Mesenchymal stem cell (in vitro differentiated cells and primary cell): ENCODE measurements around the gene DOCK10.
A peak's percentile ranks its signal among the peaks of the same experiment; 100 is the strongest.

Source experiments
- DNase-seq: peaks from one replicate; pipeline ENCODE4 v3.0.0-alpha.2; 2013
- H2AFZ ChIP-seq: one replicate; pipeline ENCODE4 v1.6.1; 2013; ENCODE audit warnings: low read depth, mild to moderate bottlenecking, control low read depth, inconsistent platforms, low read length, moderate library complexity
- H2AK5ac ChIP-seq: 2 replicates; pipeline ENCODE4 v1.6.1; 2013; ENCODE audit warnings: low read length, moderate library complexity, mild to moderate bottlenecking, inconsistent platforms; ENCODE audit not compliant: severe bottlenecking
- H2BK120ac ChIP-seq: one replicate; pipeline ENCODE4 v1.6.1; 2013; ENCODE audit warnings: low read depth, mild to moderate bottlenecking, inconsistent platforms, low read length, moderate library complexity
- H2BK12ac ChIP-seq, 2 experiments: one replicate each; pipeline ENCODE4 v1.6.1; 2013; ENCODE audit warnings: inconsistent platforms in 2 of 2, low read length in 2 of 2, mild to moderate bottlenecking in 2 of 2, moderate library complexity in 2 of 2, control low read depth in 1 of 2
- H2BK15ac ChIP-seq: one replicate; pipeline ENCODE4 v1.6.1; 2013; ENCODE audit warnings: mild to moderate bottlenecking, low read depth, inconsistent platforms; ENCODE audit not compliant: poor library complexity, severe bottlenecking
- H2BK5ac ChIP-seq: 2 replicates; pipeline ENCODE4 v1.6.1; 2013; ENCODE audit warnings: low read depth, mild to moderate bottlenecking, low read length, control low read depth, inconsistent platforms; ENCODE audit not compliant: poor library complexity, severe bottlenecking
- H3K14ac ChIP-seq, 2 experiments: one replicate each; pipeline ENCODE4 v1.6.1; 2013; ENCODE audit warnings: inconsistent platforms in 2 of 2, low read length in 2 of 2, control low read depth in 1 of 2, mild to moderate bottlenecking in 1 of 2, moderate library complexity in 1 of 2
- H3K18ac ChIP-seq, 2 experiments: one replicate each; pipeline ENCODE4 v1.6.1; 2013; ENCODE audit warnings: inconsistent platforms in 2 of 2, low read length in 2 of 2, control low read depth in 1 of 2, low read depth in 1 of 2, mild to moderate bottlenecking in 1 of 2
- H3K23ac ChIP-seq, 2 experiments: one replicate each; pipeline ENCODE4 v1.6.1; 2013; ENCODE audit warnings: inconsistent platforms in 2 of 2, low read length in 2 of 2, mild to moderate bottlenecking in 2 of 2, moderate library complexity in 2 of 2, control low read depth in 1 of 2
- H3K27ac ChIP-seq: 2 replicates; pipeline ENCODE4 v1.5.1; 2013; ENCODE audit warnings: mild to moderate bottlenecking, moderate library complexity, low read length, control low read depth, inconsistent platforms; ENCODE audit not compliant: poor library complexity, severe bottlenecking
- H3K27me3 ChIP-seq, 2 experiments: 2 replicates each; pipeline versions ENCODE4 v1.6.1 to v1.7.0; 2013; ENCODE audit warnings: low read length in 2 of 2, mild to moderate bottlenecking in 2 of 2, moderate library complexity in 2 of 2, control low read depth in 1 of 2, inconsistent platforms in 1 of 2; ENCODE audit not compliant: control insufficient read depth in 1 of 2, insufficient read depth in 1 of 2
- H3K36me3 ChIP-seq, 2 experiments: 2 replicates each; pipeline versions ENCODE4 v1.6.1 to v1.7.0; 2013; ENCODE audit warnings: low read length in 2 of 2, control low read depth in 1 of 2, inconsistent platforms in 1 of 2, low read depth in 1 of 2, mild to moderate bottlenecking in 1 of 2; ENCODE audit not compliant: insufficient read depth in 2 of 2, control insufficient read depth in 1 of 2
- H3K4ac ChIP-seq, 2 experiments: one replicate each; pipeline ENCODE4 v1.6.1; 2013; ENCODE audit warnings: inconsistent platforms in 2 of 2, low read length in 2 of 2, mild to moderate bottlenecking in 2 of 2, moderate library complexity in 2 of 2, control low read depth in 1 of 2, low read depth in 1 of 2
- H3K4me1 ChIP-seq: 2 replicates; pipeline ENCODE4 v1.6.1; 2013; ENCODE audit warnings: low read depth, low read length, control low read depth; ENCODE audit not compliant: control insufficient read depth, insufficient read depth
- H3K4me2 ChIP-seq: 2 replicates; pipeline ENCODE4 v1.6.1; 2013; ENCODE audit warnings: low read length, mild to moderate bottlenecking, inconsistent platforms; ENCODE audit not compliant: poor library complexity, severe bottlenecking
- H3K4me3 ChIP-seq, 2 experiments: 2 replicates each; pipeline versions ENCODE4 v1.5.1 to v1.7.0; 2013; ENCODE audit warnings: low read length in 2 of 2, mild to moderate bottlenecking in 2 of 2, control low read depth in 1 of 2, low read depth in 1 of 2; ENCODE audit not compliant: insufficient read depth in 1 of 2
- H3K79me1 ChIP-seq: replicated peaks from 2 replicates; pipeline ENCODE4 v1.6.1; 2013; ENCODE audit warnings: mild to moderate bottlenecking, control low read depth, low read length, inconsistent platforms; ENCODE audit not compliant: poor library complexity, severe bottlenecking
- H3K9ac ChIP-seq: 2 replicates; pipeline ENCODE4 v1.7.0; 2013; ENCODE audit warnings: mild to moderate bottlenecking, low read length, moderate library complexity
- H3K9me3 ChIP-seq: 2 replicates; pipeline ENCODE4 v1.7.0; 2013; ENCODE audit warnings: mild to moderate bottlenecking, low read length; ENCODE audit not compliant: control insufficient read depth
- H4K8ac ChIP-seq: one replicate; pipeline ENCODE4 v1.6.1; 2013; ENCODE audit warnings: inconsistent platforms, mild to moderate bottlenecking, low read length, moderate library complexity
- H4K91ac ChIP-seq: one replicate; pipeline ENCODE4 v1.6.1; 2013; ENCODE audit warnings: mild to moderate bottlenecking, low read length, inconsistent platforms
- WGBS: methylation state at CpG from one replicate; pipeline ENCODE4 v1.1.7; 2013; ENCODE audit warnings: mixed read lengths; 5-methylcytosine and 5-hydroxymethylcytosine counted together

DOCK10 gene

DNA sequence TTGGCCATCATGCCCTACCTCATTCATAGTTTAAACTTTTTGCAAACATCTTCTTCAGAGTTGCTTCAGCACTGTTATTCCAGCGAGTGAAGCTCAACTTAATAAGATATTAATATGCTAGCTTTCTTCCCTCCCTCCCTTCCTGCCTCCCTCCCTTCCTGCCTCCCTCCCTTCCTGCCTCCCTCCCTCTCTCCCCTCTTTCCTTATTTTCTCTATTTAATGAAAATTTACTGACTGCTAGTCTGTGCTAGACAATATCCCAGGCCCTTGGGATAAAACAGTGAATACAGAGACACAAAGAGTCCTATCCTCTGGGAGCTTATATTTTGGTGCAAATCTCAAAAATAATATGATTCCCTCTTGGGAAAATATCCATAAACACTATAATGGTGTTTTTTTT is 42.9 kb downstream of the DOCK10 start:
- no peak overlapping the region for H4K91ac ChIP-seq
- no peak overlapping the region for H3K14ac ChIP-seq
- H2BK12ac ChIP-seq = no peak overlapping the region
- H3K4ac ChIP-seq = no peak overlapping the region
- H3K18ac ChIP-seq = no peak overlapping the region
- no peak overlapping the region for H2BK120ac ChIP-seq
- H3K4me3 ChIP-seq = no peak overlapping the region
- no peak overlapping the region for H3K4me2 ChIP-seq
- no peak overlapping the region for H3K9ac ChIP-seq
- no peaks in the 10 kb centered on the region for H3K36me3 ChIP-seq
- no peak overlapping the region for H3K23ac ChIP-seq
- no peaks in the 10 kb centered on the region for H3K9me3 ChIP-seq
- no peak for DNase-seq
- WGBS = 83% methylated on average over 1 of the region's 1 CpG
- no peak overlapping the region for H2AFZ ChIP-seq
- H3K27ac ChIP-seq = no peak overlapping the region
- H2BK15ac ChIP-seq = no peak overlapping the region
- no peak overlapping the region for H2BK5ac ChIP-seq
- no peak overlapping the region for H2AK5ac ChIP-seq
- H3K4me1 ChIP-seq = peaks cover 8% of the 10 kb centered on the region
- no peak overlapping the region for H4K8ac ChIP-seq
- no peaks in the 10 kb centered on the region for H3K27me3 ChIP-seq
- H3K79me1 ChIP-seq = peaks cover 14% of the 10 kb centered on the region

DNA sequence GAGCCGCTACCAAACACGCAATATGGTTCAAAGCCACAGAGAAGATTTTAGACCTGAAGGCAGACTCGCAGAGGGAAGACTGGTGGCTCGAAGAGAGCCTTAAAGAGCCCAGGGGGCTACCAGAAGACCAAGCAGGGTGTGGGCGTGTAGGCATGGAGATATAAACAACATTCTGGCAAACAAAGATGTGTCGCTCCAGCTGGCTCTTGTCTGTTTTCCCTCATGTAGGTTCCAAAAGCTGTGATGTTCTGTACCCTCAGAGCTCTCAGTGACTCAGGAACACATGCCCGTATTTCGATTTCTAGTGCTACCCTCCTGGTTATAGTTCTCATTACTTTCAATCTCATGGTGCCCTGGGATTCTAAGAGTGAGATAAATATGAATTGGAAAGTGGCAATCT is 44.5 kb downstream of the DOCK10 start:
- peaks cover 15% of the 10 kb centered on the region for H3K79me1 ChIP-seq
- H2BK15ac ChIP-seq = no peak overlapping the region
- peak overlapping the region; percentile 66 for H3K9ac ChIP-seq
- no peak overlapping the region for H2BK12ac ChIP-seq
- no peak overlapping the region for H2BK5ac ChIP-seq
- H4K91ac ChIP-seq = no peak overlapping the region
- DNase-seq = peak; percentile 56
- no peak overlapping the region for H3K27ac ChIP-seq
- no peak overlapping the region for H3K14ac ChIP-seq
- peaks cover 3% of the 10 kb centered on the region for H3K4me1 ChIP-seq
- WGBS = 73% methylated on average over 8 of the region's 8 CpGs
- no peak overlapping the region for H2AK5ac ChIP-seq
- H2AFZ ChIP-seq = no peak overlapping the region
- H4K8ac ChIP-seq = no peak overlapping the region
- no peak overlapping the region for H3K4ac ChIP-seq
- H3K27me3 ChIP-seq = no peaks in the 10 kb centered on the region
- no peak overlapping the region for H3K23ac ChIP-seq
- no peak overlapping the region for H2BK120ac ChIP-seq
- H3K4me3 ChIP-seq = peak overlapping the region in 1 of 2 experiments; percentile 36
- no peak overlapping the region for H3K4me2 ChIP-seq
- no peaks in the 10 kb centered on the region for H3K9me3 ChIP-seq
- no peaks in the 10 kb centered on the region for H3K36me3 ChIP-seq
- H3K18ac ChIP-seq = no peak overlapping the region

DNA sequence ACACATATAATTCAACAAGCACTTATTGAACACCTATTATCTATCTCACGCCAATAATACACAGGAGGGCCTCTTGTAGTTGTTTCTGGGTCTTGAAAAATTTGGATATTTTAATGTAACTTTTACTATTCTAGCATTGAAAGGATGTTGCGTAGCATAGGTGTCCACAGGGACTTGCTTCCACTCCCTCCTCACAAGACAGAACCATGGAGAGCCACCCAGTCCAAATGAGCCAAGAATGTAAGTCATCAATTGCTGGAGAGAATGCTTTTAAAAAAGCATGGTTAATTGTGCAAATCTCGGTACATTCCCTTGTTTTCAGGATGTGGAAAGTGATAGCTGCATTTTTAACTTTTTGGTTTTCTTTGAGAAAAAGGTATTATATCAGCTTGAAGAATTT is 46.8 kb downstream of the DOCK10 start:
- H3K4ac ChIP-seq = no peak overlapping the region
- H3K27me3 ChIP-seq = no peaks in the 10 kb centered on the region
- H2AFZ ChIP-seq = no peak overlapping the region
- H3K4me2 ChIP-seq = no peak overlapping the region
- no peak overlapping the region for H2BK15ac ChIP-seq
- no peaks in the 10 kb centered on the region for H3K9me3 ChIP-seq
- no peak overlapping the region for H2BK120ac ChIP-seq
- H2AK5ac ChIP-seq = no peak overlapping the region
- WGBS = 90% methylated on average over 3 of the region's 3 CpGs
- no peak overlapping the region for H3K4me3 ChIP-seq
- H4K91ac ChIP-seq = no peak overlapping the region
- no peaks in the 10 kb centered on the region for H3K4me1 ChIP-seq
- H3K23ac ChIP-seq = no peak overlapping the region
- peaks cover 0 to 6% of the 10 kb centered on the region in 2 experiments for H3K36me3 ChIP-seq
- no peak overlapping the region for H3K18ac ChIP-seq
- H2BK12ac ChIP-seq = no peak overlapping the region
- DNase-seq = no peak
- no peak overlapping the region for H2BK5ac ChIP-seq
- H3K79me1 ChIP-seq = peaks cover 18% of the 10 kb centered on the region
- no peak overlapping the region for H4K8ac ChIP-seq
- H3K14ac ChIP-seq = no peak overlapping the region
- no peak overlapping the region for H3K27ac ChIP-seq
- no peak overlapping the region for H3K9ac ChIP-seq

DNA sequence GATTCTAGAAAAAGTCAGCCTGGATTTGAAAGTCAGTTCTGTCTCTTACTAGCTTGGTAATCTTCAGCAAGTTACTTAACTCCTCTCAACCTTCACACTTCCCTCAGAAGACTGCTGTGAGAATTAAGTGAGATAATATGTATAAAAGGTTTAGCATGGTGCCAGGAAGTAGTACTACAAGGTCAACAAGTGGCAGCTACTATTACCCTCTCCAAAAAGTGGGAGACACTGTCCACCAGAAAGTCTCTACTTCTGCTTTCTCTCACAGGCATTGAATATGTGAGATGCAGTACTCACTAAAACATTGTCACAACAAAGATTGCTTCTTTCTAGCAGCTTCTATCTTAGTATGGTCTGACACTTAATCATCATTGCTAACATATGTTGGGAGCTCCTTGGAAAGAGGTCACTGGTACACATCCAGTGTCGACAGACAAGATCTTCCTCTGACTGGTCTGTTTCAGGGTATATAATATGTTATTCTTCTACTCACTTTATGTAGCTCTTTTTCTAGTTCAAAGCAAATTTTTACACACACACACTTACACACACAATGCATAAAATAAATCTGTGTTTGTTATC is 47.9 kb downstream of the DOCK10 start:
- Histone ChIP-seq H2BK5ac (no peak overlapping the region), H3K79me1 (peaks cover 14% of the 10 kb centered on the region), H2BK15ac (no peak overlapping the region), H3K23ac (no peak overlapping the region), H3K36me3 (peaks cover 0 to 6% of the 10 kb centered on the region in 2 experiments), H3K27me3 (no peaks in the 10 kb centered on the region), H3K18ac (no peak overlapping the region), H2BK12ac (no peak overlapping the region), H3K4ac (no peak overlapping the region), H3K4me1 (no peaks in the 10 kb centered on the region), H3K9me3 (no peaks in the 10 kb centered on the region), H3K9ac (no peak overlapping the region), H3K27ac (no peak overlapping the region), H3K14ac (no peak overlapping the region), H3K4me3 (no peak overlapping the region), H3K4me2 (no peak overlapping the region), H4K91ac (no peak overlapping the region), H2BK120ac (no peak overlapping the region), H2AK5ac (no peak overlapping the region), H4K8ac (no peak overlapping the region), H2AFZ (no peak overlapping the region)
- no peak for DNase-seq
- no CpG with 5 or more reads among the region's 1 CpG for WGBS
